ENCODE data around the gene FOXK1. TPM values are rescaled to one million over a fixed set of nuclear protein-coding genes. Genes with fewer than 3 reads are reported as not detected.

The FOXK1 gene
- total RNA-seq, result 10 to 100 TPM; 34.3 to 62.4 TPM

GRCh38 chr7:4681886-4682620, at the start of gene FOXK1:
Gene FOXK1 (plus strand): TSS chr7:4682295. CDS start chr7:4682309, 14 bp downstream.
- no peak for DNase-seq (ENCODE audit: low spot score)
- no peaks in the 10 kb centered on the region for H3K9me3 ChIP-seq
- no peak for TF ChIP-seq CTCF (IDR thresholded peaks at IDR 0.05)
- H3K4me3 ChIP-seq, result peak within 1 kb of the TSS; percentile 97
- H3K27me3 ChIP-seq (replicated peaks; ENCODE audit: insufficient read depth), result no peaks in the 10 kb centered on the region
- ATAC-seq (ENCODE audit: insufficient number of reproducible peaks, low FRiP score, low read depth), result peak; percentile 82
- H3K36me3 ChIP-seq, result no peaks in the 10 kb centered on the region
- peak within 1 kb of the TSS; percentile 78 to 85 for H3K27ac ChIP-seq
- peaks cover 11 to 31% of the 10 kb centered on the region in 2 donors for H3K4me1 ChIP-seq (ENCODE audit: control insufficient read depth in 1 of 2, low read depth in 2 of 2)

- H3K27ac ChIP-seq, result no peak overlapping the region
- ATAC-seq (ENCODE audit: insufficient number of reproducible peaks, low FRiP score, low read depth) (no peak), DNase-seq (ENCODE audit: low spot score) (no peak)
- H3K9me3 ChIP-seq, result no peaks in the 10 kb centered on the region
- peaks cover 4 to 10% of the 10 kb centered on the region in 2 donors for H3K4me1 ChIP-seq (ENCODE audit: control insufficient read depth in 1 of 2, low read depth in 2 of 2)
- no peak overlapping the region for H3K4me3 ChIP-seq
- no peaks in the 10 kb centered on the region for H3K36me3 ChIP-seq
- H3K27me3 ChIP-seq (replicated peaks; ENCODE audit: insufficient read depth), result no peaks in the 10 kb centered on the region
- TF ChIP-seq CTCF (IDR thresholded peaks at IDR 0.05), result no peak
Observed at GRCh38 chr7:4633012-4633411, 49.1 kb upstream of the FOXK1 start.

GRCh38 chr7:4634166-4634565, 47.9 kb upstream of the FOXK1 start:
- Histone ChIP-seq H3K27ac (no peak overlapping the region), H3K36me3 (no peaks in the 10 kb centered on the region), H3K27me3 (replicated peaks; ENCODE audit: insufficient read depth) (no peaks in the 10 kb centered on the region), H3K4me3 (no peak overlapping the region), H3K4me1 (ENCODE audit: control insufficient read depth in 1 of 2, low read depth in 2 of 2) (peaks cover 4 to 10% of the 10 kb centered on the region in 2 donors), H3K9me3 (no peaks in the 10 kb centered on the region)
- ATAC-seq (ENCODE audit: insufficient number of reproducible peaks, low FRiP score, low read depth), result no peak
- DNase-seq (ENCODE audit: low spot score), result no peak
- no peak for TF ChIP-seq CTCF (IDR thresholded peaks at IDR 0.05)

GRCh38 chr7:4638781-4639575, 43.1 kb upstream of the FOXK1 start:
- Histone ChIP-seq H3K27me3 (replicated peaks; ENCODE audit: insufficient read depth) (no peaks in the 10 kb centered on the region), H3K36me3 (no peaks in the 10 kb centered on the region), H3K4me3 (no peak overlapping the region), H3K9me3 (no peaks in the 10 kb centered on the region), H3K27ac (no peak overlapping the region), H3K4me1 (ENCODE audit: control insufficient read depth in 1 of 2, low read depth in 2 of 2) (peaks cover 8 to 12% of the 10 kb centered on the region in 2 donors)
- no peak for DNase-seq (ENCODE audit: low spot score)
- no peak for ATAC-seq (ENCODE audit: insufficient number of reproducible peaks, low FRiP score, low read depth)
- no peak for TF ChIP-seq CTCF (IDR thresholded peaks at IDR 0.05)

GRCh38 chr7:4641091-4641666, 40.9 kb upstream of the FOXK1 start:
- ATAC-seq (ENCODE audit: insufficient number of reproducible peaks, low FRiP score, low read depth) (peak; percentile 3), DNase-seq (ENCODE audit: low spot score) (no peak)
- Histone ChIP-seq H3K9me3 (no peaks in the 10 kb centered on the region), H3K27me3 (replicated peaks; ENCODE audit: insufficient read depth) (no peaks in the 10 kb centered on the region), H3K4me3 (peak overlapping the region; percentile 87), H3K27ac (peak overlapping the region in 1 of 2 donors; percentile 94), H3K36me3 (no peaks in the 10 kb centered on the region), H3K4me1 (ENCODE audit: control insufficient read depth in 1 of 2, low read depth in 2 of 2) (peaks cover 8 to 12% of the 10 kb centered on the region in 2 donors)
- TF ChIP-seq CTCF (IDR thresholded peaks at IDR 0.05), result peak; percentile 30
